ENCODE results near the gene AKR1C2. TPM values are rescaled to one million over a fixed set of nuclear protein-coding genes. Genes with fewer than 3 reads are reported as not detected.
A peak's percentile ranks its signal among the peaks of the same experiment; 100 is the strongest.

The AKR1C2 gene
- total and polyA plus RNA-seq, 11 donors, result 9.3 to 33.7 (median 14.5) TPM

DNA sequence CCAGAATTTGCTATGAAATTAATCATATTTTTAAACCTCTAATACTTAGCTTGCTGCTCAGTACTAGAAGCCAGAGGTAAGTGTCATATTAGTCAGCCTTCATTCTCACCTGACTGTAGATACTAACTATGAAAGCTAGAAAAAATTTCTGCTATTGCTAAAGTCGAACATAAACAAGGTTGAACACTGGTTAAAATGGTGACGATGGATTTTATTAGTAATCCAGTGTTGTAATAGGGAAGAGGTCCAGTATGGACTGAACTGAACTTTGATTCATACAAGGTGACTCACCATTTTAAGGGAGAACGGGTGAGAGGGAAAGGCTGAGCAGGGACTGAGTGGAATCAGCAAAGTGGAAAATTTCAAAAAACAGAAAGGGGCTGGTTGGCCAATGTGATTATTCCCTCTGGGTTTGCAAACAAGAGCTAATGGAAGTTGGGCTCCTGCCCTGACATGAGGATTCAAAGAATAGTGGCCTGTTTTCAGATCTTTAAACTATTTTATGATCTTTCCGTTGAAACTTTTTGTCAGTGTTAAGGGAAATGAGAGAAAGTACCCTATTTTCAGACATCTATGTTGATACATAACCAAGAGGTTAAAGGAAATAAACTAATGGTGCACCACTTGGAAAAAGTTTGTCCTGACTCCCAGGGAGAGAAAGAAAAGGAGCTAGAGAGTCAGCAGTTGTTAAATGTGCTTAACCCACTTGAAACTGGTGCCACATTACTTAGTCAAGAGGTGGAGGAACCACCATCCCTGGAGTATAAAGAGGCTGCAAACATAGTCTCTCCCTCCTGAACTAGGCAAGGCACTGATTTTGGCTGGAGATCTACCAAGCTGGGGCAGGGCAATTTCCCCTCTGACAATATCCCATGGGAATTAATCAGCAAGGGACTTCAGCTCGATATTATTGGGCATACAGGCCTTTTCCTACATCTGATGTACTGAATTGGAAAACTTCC is 55.7 kb downstream of the AKR1C2 start:
- no peaks in the 10 kb centered on the region for H3K9me3 ChIP-seq
- DNase-seq, result peak in 4 of 5 donors; percentile 30 to 48 (median 38)
- peak; percentile 74 to 95 (median 90) for ATAC-seq
- no peaks in the 10 kb centered on the region for H3K27me3 ChIP-seq
- H3K36me3 ChIP-seq, result no peaks in the 10 kb centered on the region
- TF ChIP-seq, protein P1, sequence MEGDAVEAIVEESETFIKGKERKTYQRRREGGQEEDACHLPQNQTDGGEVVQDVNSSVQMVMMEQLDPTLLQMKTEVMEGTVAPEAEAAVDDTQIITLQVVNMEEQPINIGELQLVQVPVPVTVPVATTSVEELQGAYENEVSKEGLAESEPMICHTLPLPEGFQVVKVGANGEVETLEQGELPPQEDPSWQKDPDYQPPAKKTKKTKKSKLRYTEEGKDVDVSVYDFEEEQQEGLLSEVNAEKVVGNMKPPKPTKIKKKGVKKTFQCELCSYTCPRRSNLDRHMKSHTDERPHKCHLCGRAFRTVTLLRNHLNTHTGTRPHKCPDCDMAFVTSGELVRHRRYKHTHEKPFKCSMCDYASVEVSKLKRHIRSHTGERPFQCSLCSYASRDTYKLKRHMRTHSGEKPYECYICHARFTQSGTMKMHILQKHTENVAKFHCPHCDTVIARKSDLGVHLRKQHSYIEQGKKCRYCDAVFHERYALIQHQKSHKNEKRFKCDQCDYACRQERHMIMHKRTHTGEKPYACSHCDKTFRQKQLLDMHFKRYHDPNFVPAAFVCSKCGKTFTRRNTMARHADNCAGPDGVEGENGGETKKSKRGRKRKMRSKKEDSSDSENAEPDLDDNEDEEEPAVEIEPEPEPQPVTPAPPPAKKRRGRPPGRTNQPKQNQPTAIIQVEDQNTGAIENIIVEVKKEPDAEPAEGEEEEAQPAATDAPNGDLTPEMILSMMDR (IDR thresholded peaks at IDR 0.05), result no peak
- no peak for TF ChIP-seq POLR2A (IDR thresholded peaks at IDR 0.05)
- peak overlapping the region; percentile 28 to 85 (median 66) for H3K27ac ChIP-seq
- 40 to 72% (median 58%) methylated on average over 5 of the region's 5 CpGs for WGBS, 4 donors
- intact Hi-C loops (cut with DNase I), result loop anchor here in 2 of 10 donors (10.0 kb wide), 1 partner anchor 93 kb away; no protein-coding TSS in a partner anchor
- peaks cover 0 to 30% (median 4%) of the 10 kb centered on the region in 12 donors for H3K4me1 ChIP-seq
- H3K4me3 ChIP-seq, result no peak overlapping the region

DNA sequence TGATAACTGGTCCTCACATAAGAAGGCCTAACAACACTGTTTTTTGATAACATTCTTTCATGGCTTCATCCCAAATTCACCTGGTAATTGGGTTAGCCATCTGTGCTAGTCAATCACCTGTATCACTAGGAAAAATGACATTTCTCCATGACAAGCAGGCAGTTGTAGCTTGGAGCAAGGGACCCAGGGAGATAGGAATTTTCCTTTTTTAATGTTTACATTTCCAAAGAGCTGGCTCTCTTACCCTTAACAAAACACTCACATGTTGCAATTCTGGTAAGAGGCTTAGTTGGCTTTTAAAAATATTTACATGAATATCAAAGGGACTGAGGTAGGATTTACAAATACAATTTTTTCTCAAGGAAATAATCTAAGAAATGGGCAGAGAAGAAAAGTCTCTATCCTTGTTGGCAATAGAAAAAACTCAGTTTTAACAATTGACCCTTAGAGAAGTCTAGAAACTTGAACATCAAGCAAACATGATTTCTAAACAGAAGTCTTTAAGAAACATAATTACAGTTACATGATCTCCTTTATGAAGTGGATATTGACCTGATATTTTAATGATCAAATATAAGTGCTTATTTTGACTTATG is 56.5 kb downstream of the AKR1C2 start:
- no peak for TF ChIP-seq POLR2A (IDR thresholded peaks at IDR 0.05)
- TF ChIP-seq, protein P1 (IDR thresholded peaks at IDR 0.05), result no peak
- H3K27ac ChIP-seq, result peak overlapping the region in 11 of 12 donors; percentile 28 to 85 (median 55)
- ATAC-seq (peak in 1 of 4 donors; percentile 25), DNase-seq (no peak)
- peaks cover 0 to 37% (median 11%) of the 10 kb centered on the region in 12 donors for H3K4me1 ChIP-seq
- intact Hi-C loops (cut with DNase I), result loop anchor here in 2 of 10 donors (10.0 kb wide), 1 partner anchor 92 kb away; no protein-coding TSS in a partner anchor
- no peaks in the 10 kb centered on the region for H3K36me3 ChIP-seq
- no peaks in the 10 kb centered on the region for H3K27me3 ChIP-seq
- no peaks in the 10 kb centered on the region for H3K9me3 ChIP-seq
- H3K4me3 ChIP-seq, result no peak overlapping the region

DNA sequence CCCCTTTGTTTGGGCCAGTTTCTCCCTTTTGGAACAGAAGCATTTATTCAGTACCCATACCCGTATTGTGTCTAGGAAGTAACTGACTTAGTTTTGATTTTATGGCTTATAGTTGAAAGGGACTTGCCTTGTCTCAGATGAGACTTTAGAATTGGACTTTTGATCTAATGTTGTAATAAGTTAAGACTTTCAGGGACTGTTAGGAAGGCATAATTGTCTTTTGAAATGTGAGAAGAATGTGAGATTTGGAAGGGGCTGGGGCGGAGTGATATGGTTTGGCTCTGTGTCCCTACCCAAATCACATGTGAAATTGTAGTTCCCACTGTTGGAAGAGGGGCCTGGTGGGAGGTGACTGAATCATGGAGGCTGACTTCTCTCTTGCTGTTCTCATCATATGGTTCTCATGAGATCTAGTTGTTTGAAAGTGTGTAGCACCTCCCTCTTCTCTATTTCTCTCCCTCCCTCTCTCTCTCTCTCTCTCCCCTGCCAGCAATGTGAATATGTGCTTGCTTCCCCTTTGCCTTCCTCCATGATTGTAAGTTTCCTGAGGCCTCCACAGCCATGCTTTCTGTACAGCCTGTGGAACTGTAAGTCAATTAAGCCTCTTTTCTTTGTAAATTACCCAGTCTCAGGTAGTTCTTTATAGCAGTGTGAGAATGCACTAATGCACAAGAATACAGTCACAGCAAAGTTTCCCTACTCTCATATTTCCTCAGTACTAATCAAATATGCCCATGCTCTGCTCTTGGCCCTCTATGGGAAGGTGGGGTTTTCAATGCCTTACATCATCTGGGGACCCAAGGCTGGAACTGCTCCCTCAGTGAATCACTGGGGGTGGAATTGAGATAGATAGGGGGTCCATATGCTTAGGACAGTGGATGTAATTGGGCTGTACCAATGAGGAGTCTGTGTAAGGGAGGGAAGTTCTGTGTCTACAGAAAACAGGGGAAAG is 57.6 kb downstream of the AKR1C2 start:
- intact Hi-C loops (cut with DNase I), result loop anchor here in 2 of 10 donors (10.0 kb wide), 1 partner anchor 91 kb away; no protein-coding TSS in a partner anchor
- TF ChIP-seq, protein P1 (IDR thresholded peaks at IDR 0.05), result no peak
- Histone ChIP-seq H3K4me3 (no peak overlapping the region), H3K36me3 (no peaks in the 10 kb centered on the region), H3K9me3 (no peaks in the 10 kb centered on the region), H3K27ac (peak overlapping the region in 2 of 12 donors; percentile 28 to 44), H3K4me1 (peaks cover 0 to 41% (median 15%) of the 10 kb centered on the region in 12 donors), H3K27me3 (no peaks in the 10 kb centered on the region)
- DNase-seq, result no peak
- WGBS, 4 donors, result 96 to 100% (median 98%) methylated on average over 2 of the region's 2 CpGs
- no peak for ATAC-seq

Data from heart left ventricle (tissue), 16 donors.